Right atrium auricular region (tissue), 2 donors: Measurements from ENCODE around the gene MCF2L. TPM values are rescaled to one million over a fixed set of nuclear protein-coding genes. Genes with fewer than 3 reads are reported as not detected.

Source experiments
- DNase-seq: peaks from one replicate; pipeline ENCODE4 v3.0.0-alpha.2; 2019; ENCODE audit warnings: low spot score
- H3K27ac ChIP-seq, 2 donors: fragments of 200-600 bp; sonication (generic); 1 replicate in 1 of 2; 2 replicates in 1 of 2; pipeline ENCODE4 v1.5.1; 2016 to 2019
- H3K27me3 ChIP-seq, 2 donors: fragments of 200-600 bp; sonication (generic); one replicate each; pipeline versions ENCODE4 v1.5.1 to v1.6.0; 2017 to 2019
- H3K36me3 ChIP-seq: fragments of 200-600 bp; sonication (generic); one replicate; pipeline ENCODE4 v1.5.1; 2016
- H3K4me1 ChIP-seq, 2 donors: fragments of 200-600 bp; sonication (generic); one replicate each; pipeline versions ENCODE4 v1.5.1 to v1.6.0; 2017 to 2019
- H3K4me3 ChIP-seq, 2 donors: fragments of 200-600 bp; sonication (generic); 1 replicate in 1 of 2; 2 replicates in 1 of 2; pipeline ENCODE4 v1.5.1; 2017 to 2019; ENCODE audit warnings: mild to moderate bottlenecking in 1 of 2, moderate library complexity in 1 of 2
- H3K9me3 ChIP-seq, 2 donors: fragments of 200-600 bp; sonication (generic); one replicate each; pipeline ENCODE4 v1.5.1; 2019
- total RNA-seq, 2 donors: library from RNA; depleted of rRNA; stranded (reverse); fragments of >200 nt; gene quantifications; one replicate each; pipeline ENCODE4 v1.1.0, GENCODE V29; 2016
- TF ChIP-seq, protein P1 (sequence below), 2 donors: fragments of 200-600 bp; sonication (generic); IDR thresholded peaks; one replicate each; pipeline ENCODE4 v1.5.1; 2019; ENCODE audit warnings: antibody characterized with exemption in 2 of 2

The MCF2L gene
- total RNA-seq, 2 donors from 2014 or later, result 17.1 to 21.6 TPM

DNA sequence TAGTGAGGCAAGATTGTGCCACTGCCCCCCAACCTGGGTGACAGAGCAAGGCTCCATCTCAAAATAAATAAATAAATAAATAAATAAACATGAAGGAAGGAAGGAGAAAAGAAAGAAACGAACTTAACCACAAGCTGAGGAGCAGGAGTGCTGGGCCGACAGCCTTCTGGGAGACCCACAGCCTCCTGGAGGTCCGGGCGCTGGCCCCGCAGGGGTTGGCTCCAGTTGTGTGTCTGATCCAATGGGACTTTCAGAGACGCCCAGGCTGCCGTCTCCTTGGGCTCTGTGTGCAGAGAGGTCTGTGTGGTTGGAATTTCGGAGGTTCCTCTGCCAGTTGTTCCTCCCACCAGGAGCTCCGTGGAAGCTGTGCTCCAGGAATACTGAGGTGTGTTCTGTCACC lies 36.0 kb upstream of the MCF2L start:
- Histone ChIP-seq H3K27me3 (no peaks in the 10 kb centered on the region), H3K4me1 (peaks cover 0 to 16% of the 10 kb centered on the region in 2 donors), H3K4me3 (no peak overlapping the region), H3K9me3 (no peaks in the 10 kb centered on the region), H3K36me3 (no peaks in the 10 kb centered on the region), H3K27ac (no peak overlapping the region)
- TF ChIP-seq, protein P1, sequence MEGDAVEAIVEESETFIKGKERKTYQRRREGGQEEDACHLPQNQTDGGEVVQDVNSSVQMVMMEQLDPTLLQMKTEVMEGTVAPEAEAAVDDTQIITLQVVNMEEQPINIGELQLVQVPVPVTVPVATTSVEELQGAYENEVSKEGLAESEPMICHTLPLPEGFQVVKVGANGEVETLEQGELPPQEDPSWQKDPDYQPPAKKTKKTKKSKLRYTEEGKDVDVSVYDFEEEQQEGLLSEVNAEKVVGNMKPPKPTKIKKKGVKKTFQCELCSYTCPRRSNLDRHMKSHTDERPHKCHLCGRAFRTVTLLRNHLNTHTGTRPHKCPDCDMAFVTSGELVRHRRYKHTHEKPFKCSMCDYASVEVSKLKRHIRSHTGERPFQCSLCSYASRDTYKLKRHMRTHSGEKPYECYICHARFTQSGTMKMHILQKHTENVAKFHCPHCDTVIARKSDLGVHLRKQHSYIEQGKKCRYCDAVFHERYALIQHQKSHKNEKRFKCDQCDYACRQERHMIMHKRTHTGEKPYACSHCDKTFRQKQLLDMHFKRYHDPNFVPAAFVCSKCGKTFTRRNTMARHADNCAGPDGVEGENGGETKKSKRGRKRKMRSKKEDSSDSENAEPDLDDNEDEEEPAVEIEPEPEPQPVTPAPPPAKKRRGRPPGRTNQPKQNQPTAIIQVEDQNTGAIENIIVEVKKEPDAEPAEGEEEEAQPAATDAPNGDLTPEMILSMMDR (IDR thresholded peaks at IDR 0.05), result no peak
- DNase-seq, result no peak

DNA sequence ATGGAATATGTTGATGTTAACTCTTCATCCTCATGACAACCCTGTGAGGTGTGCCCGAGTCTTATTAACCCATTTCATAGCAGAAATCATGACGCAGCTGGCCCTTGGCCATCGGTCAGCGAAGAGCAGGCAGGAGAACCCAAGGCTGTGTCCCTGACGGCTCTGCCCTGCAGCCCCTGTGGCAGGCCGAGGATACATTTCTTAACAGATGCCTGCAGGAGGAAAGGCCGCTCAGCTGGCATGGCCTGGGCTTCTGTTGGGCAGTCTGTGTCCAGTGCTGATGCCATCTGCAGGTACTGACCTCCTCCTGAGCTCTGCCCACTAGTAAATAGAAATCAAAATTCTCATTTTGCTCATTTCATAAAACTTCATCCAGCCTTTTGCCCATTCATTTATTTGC lies 35.4 kb upstream of the MCF2L start:
- no peak overlapping the region for H3K4me3 ChIP-seq
- H3K27me3 ChIP-seq, result no peaks in the 10 kb centered on the region
- H3K4me1 ChIP-seq, result peaks cover 0 to 14% of the 10 kb centered on the region in 2 donors
- DNase-seq, result no peak
- no peaks in the 10 kb centered on the region for H3K36me3 ChIP-seq
- H3K27ac ChIP-seq, result no peak overlapping the region
- TF ChIP-seq, protein P1 (IDR thresholded peaks at IDR 0.05), result no peak
- no peaks in the 10 kb centered on the region for H3K9me3 ChIP-seq

DNA sequence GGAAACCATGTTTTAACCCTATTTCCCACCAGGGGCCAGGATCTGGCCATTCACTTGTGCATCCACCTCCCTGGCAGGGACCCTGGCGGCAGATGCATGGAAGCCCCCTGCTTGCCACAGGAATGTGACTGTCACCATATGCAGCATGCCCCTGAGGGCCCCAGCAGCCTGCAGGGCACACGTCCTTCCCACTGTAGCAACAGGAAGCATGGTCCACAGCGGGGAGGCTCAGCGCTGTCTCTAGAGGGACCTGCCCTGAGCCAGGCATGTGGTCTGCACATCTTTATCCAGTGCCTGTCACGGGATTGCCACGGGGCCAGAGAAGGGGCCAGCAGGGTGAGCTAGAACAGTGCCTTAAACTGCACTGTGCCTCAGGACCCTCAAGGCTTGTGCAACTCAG lies 34.9 kb upstream of the MCF2L start:
- DNase-seq, result no peak
- Histone ChIP-seq H3K27me3 (no peaks in the 10 kb centered on the region), H3K9me3 (no peaks in the 10 kb centered on the region), H3K4me1 (peaks cover 0 to 9% of the 10 kb centered on the region in 2 donors), H3K27ac (no peak overlapping the region), H3K36me3 (no peaks in the 10 kb centered on the region), H3K4me3 (no peak overlapping the region)
- TF ChIP-seq, protein P1 (IDR thresholded peaks at IDR 0.05), result no peak

DNA sequence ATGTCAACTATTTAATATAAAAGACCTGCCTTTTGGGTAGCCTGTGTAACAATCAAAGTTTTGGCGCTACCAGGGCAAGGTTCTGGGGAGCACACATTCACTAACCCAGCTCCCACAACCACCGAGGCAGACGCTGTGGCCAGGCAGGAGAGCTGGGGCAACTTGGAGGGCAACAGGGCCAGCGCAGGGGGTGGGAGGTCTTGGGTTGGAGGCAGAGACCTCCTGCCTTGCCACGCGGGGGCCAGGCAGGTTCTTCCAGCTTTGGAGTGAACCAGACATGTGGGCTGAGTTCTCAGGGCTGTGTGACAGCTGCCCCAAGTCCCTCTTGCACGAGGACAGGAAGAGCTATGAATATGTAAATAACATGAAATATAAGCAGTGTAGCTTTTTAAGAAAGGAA lies 30.3 kb upstream of the MCF2L start:
- no peaks in the 10 kb centered on the region for H3K36me3 ChIP-seq
- H3K27me3 ChIP-seq, result no peaks in the 10 kb centered on the region
- DNase-seq, result no peak
- TF ChIP-seq, protein P1 (IDR thresholded peaks at IDR 0.05), result no peak
- no peak overlapping the region for H3K27ac ChIP-seq
- H3K4me3 ChIP-seq, result no peak overlapping the region
- no peaks in the 10 kb centered on the region for H3K9me3 ChIP-seq
- H3K4me1 ChIP-seq, result peaks cover 0 to 13% of the 10 kb centered on the region in 2 donors

DNA sequence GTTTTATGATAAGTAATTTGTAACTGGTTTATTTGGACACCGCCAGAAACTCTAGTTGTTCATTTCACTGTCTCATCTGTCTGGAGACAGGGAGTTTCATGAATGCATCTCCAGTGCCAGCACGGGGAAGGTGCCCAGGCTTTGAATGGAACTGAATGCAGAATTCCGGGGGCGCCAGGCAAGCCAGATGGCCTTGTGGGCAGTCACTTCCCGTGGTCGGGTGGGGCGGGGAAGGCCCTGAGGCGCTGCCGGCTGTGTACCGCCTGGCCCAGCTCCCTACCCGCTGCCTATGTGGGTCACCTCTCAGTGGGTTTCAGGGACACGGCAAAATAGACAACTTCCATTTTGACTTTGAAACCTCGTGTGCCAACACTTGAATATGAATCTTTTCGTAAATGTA lies 28.8 kb upstream of the MCF2L start:
- Histone ChIP-seq H3K36me3 (no peaks in the 10 kb centered on the region), H3K4me3 (no peak overlapping the region), H3K4me1 (peaks cover 0 to 17% of the 10 kb centered on the region in 2 donors), H3K9me3 (no peaks in the 10 kb centered on the region), H3K27ac (no peak overlapping the region), H3K27me3 (no peaks in the 10 kb centered on the region)
- DNase-seq, result no peak
- TF ChIP-seq, protein P1 (IDR thresholded peaks at IDR 0.05), result no peak

DNA sequence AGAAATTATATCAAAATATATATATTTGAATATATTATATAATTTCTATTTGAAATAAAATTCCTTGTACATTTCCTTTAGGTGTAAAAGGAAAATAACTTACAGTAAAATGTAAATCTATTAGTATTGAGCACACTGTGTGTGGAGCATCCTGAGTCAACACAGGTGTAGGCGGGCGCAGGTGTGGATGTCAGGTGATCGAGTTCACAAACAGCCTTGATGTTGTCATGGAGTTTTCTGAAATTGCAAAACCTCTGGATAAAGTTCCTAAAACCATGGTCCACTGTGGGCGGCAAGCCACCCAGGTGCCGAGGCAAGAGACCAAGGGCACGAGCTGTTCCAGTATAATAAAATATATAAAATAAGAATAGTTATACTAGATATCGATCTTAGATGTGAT lies 27.7 kb upstream of the MCF2L start:
- Histone ChIP-seq H3K27ac (no peak overlapping the region), H3K36me3 (no peaks in the 10 kb centered on the region), H3K9me3 (no peaks in the 10 kb centered on the region), H3K4me3 (no peak overlapping the region), H3K4me1 (peaks cover 0 to 17% of the 10 kb centered on the region in 2 donors), H3K27me3 (no peaks in the 10 kb centered on the region)
- DNase-seq, result no peak
- TF ChIP-seq, protein P1 (IDR thresholded peaks at IDR 0.05), result no peak
